B cell (primary cell): ENCODE data around the gene DMRT1. TPM values are rescaled to one million over a fixed set of nuclear protein-coding genes. Genes with fewer than 3 reads are reported as not detected.

ENCODE experiments used
- ATAC-seq: fragments of 200-7000 bp; cut with Tn5 transposase; one replicate; pipeline ENCODE4 v1.10.0; 2021; ENCODE audit warnings: low read depth, mild to moderate bottlenecking, moderate number of reproducible peaks, moderate library complexity
- CTCF ChIA-PET: fragments of 350-600 bp; sonication (Branson Sonifier 250); formaldehyde crosslinking; loops from one replicate; lab custom pipeline; 2021; ENCODE audit warnings: antibody characterized with exemption, inconsistent platforms; lab: Charles Lee
- POLR2A ChIA-PET: fragments of 350-600 bp; sonication (Branson Sonifier 250); formaldehyde crosslinking; loops from one replicate; lab custom pipeline; 2021; ENCODE audit warnings: antibody characterized with exemption; lab: Charles Lee
- DNase-seq: peaks from one replicate; pipeline ENCODE4 v3.0.0; 2013
- H2AFZ ChIP-seq: 2 replicates; pipeline ENCODE4 v1.6.1; 2012; ENCODE audit warnings: mild to moderate bottlenecking, low read depth, low read length; ENCODE audit not compliant: insufficient read depth, poor library complexity, severe bottlenecking
- H3K27ac ChIP-seq, 2 donors: 1 replicate in 1 of 2; 2 replicates in 1 of 2; pipeline ENCODE4 v1.5.1; 2012 to 2013; ENCODE audit warnings: low read length in 2 of 2, mild to moderate bottlenecking in 2 of 2, moderate library complexity in 1 of 2
- H3K27me3 ChIP-seq, 4 experiments: fragments of 200-600 bp in 1 of 4; sonication (generic) in 1 of 4; replicated peaks in 1 of 4; 1 replicate in 2 of 4; 2 replicates in 2 of 4; pipeline versions ENCODE4 v1.6.1 to v1.7.0; 2013 to 2016; ENCODE audit warnings: low read length in 3 of 4, mild to moderate bottlenecking in 2 of 4, mixed read lengths in 1 of 4, moderate library complexity in 1 of 4; ENCODE audit not compliant: insufficient read depth in 4 of 4, control insufficient read depth in 3 of 4; ENCODE audit errors: control extremely low read depth in 1 of 4
- H3K36me3 ChIP-seq, 2 experiments: replicated peaks in 1 of 2; 1 replicate in 1 of 2; 2 replicates in 1 of 2; pipeline versions ENCODE4 v1.6.1 to v1.7.1; 2013; ENCODE audit warnings: low read length in 1 of 2; ENCODE audit not compliant: insufficient read depth in 2 of 2, control insufficient read depth in 1 of 2; ENCODE audit errors: control extremely low read depth in 1 of 2, extremely low read depth in 1 of 2
- H3K4me1 ChIP-seq, 2 donors: fragments of 200-600 bp in 1 of 2; sonication (generic) in 1 of 2; 1 replicate in 1 of 2; 2 replicates in 1 of 2; pipeline versions ENCODE4 v1.5.1 to v1.6.1; 2013 to 2017; ENCODE audit warnings: low read length in 2 of 2; ENCODE audit not compliant: control insufficient read depth in 2 of 2, insufficient read depth in 2 of 2
- H3K4me2 ChIP-seq: replicated peaks from 2 replicates; pipeline ENCODE3; 2012; ENCODE audit warnings: mild to moderate bottlenecking, low read depth, low read length; ENCODE audit not compliant: poor library complexity, severe bottlenecking
- H3K4me3 ChIP-seq, 5 experiments: fragments of 200-600 bp in 1 of 5; sonication (generic) in 1 of 5; 1 replicate in 3 of 5; 2 replicates in 2 of 5; pipeline versions ENCODE4 v1.5.1 to v1.7.0; 2011 to 2016; ENCODE audit warnings: low read length in 4 of 5, mild to moderate bottlenecking in 4 of 5, low read depth in 2 of 5, control low read depth in 1 of 5, moderate library complexity in 1 of 5; ENCODE audit not compliant: insufficient read depth in 1 of 5; ENCODE audit errors: control extremely low read depth in 1 of 5, extremely low read depth in 1 of 5
- H3K79me2 ChIP-seq: fragments of 200-600 bp; sonication (generic); one replicate; pipeline ENCODE4 v1.6.0; 2016; ENCODE audit warnings: low read length; ENCODE audit not compliant: control insufficient read depth, insufficient read depth
- H3K9ac ChIP-seq: fragments of 200-600 bp; sonication (generic); 2 replicates; pipeline ENCODE4 v1.6.1; 2017; ENCODE audit warnings: mild to moderate bottlenecking, low read length, moderate library complexity
- H3K9me3 ChIP-seq, 3 donors: one replicate each; pipeline versions ENCODE4 v1.6.1 to v1.7.1; 2013; ENCODE audit warnings: low read length in 2 of 3; ENCODE audit not compliant: control insufficient read depth in 2 of 3, insufficient read depth in 1 of 3; ENCODE audit errors: control extremely low read depth in 1 of 3
- H4K20me1 ChIP-seq: 2 replicates; pipeline ENCODE4 v1.6.0; 2012; ENCODE audit warnings: mild to moderate bottlenecking, low read length; ENCODE audit not compliant: insufficient read depth, control insufficient read depth, poor library complexity, severe bottlenecking
- H3K27ac Mint-ChIP-seq: one replicate; pipeline ENCODE4 v1.8.0; 2021; ENCODE audit warnings: mixed read lengths
- H3K27me3 Mint-ChIP-seq: one replicate; pipeline ENCODE4 v1.8.0; 2021; ENCODE audit warnings: mixed read lengths
- H3K4me1 Mint-ChIP-seq: one replicate; pipeline ENCODE4 v1.8.0; 2021; ENCODE audit warnings: mixed read lengths
- H3K4me3 Mint-ChIP-seq: one replicate; pipeline ENCODE4 v1.8.0; 2021; ENCODE audit warnings: mixed read lengths
- H3K9me3 Mint-ChIP-seq: one replicate; pipeline ENCODE4 v1.8.0; 2022; ENCODE audit warnings: mixed read lengths; ENCODE audit not compliant: insufficient read depth
- EZH2 ChIP-seq: IDR thresholded peaks from 2 replicates; pipeline ENCODE4 v1.6.1; 2012; ENCODE audit warnings: borderline replicate concordance, low read depth, mild to moderate bottlenecking, moderate library complexity, low read length; ENCODE audit not compliant: insufficient read depth, poor library complexity, severe bottlenecking
- WGBS: methylation state at CpG from one replicate; pipeline ENCODE4 v1.1.5; 2013; ENCODE audit warnings: missing lambda C conversion rate; ENCODE audit not compliant: insufficient coverage; 5-methylcytosine and 5-hydroxymethylcytosine counted together
- intact Hi-C: fragments of 100-400 bp; cut with micrococcal nuclease; formaldehyde crosslinking; loops from one replicate; pipeline ENCODE4 v1.10.0; 2022
- polyA plus RNA-seq: library from polyadenylated mRNA; depleted of rRNA; stranded (reverse); fragments of >200 nt; gene quantifications from 2 replicates; pipeline ENCODE4 v1.2.3, GENCODE V29; 2012
- total RNA-seq, 2 donors: library from RNA; stranded (reverse); fragments of 120-200 nt in 1 of 2; gene quantifications; 1 replicate in 1 of 2; 2 replicates in 1 of 2; pipeline versions ENCODE4 v1.2.3 to v1.2.4, GENCODE V29; 2013 to 2022
- TF ChIP-seq, protein P1 (sequence below): fragments of 200-600 bp; IDR thresholded peaks from one replicate; pipeline ENCODE4 v1.8.0; 2022; ENCODE audit warnings: antibody characterized with exemption, mild to moderate bottlenecking

The DMRT1 gene
- total and polyA plus RNA-seq, 2 donors (not counting 1 experiment from before 2014, with no cell fraction given) = not detected

DNA sequence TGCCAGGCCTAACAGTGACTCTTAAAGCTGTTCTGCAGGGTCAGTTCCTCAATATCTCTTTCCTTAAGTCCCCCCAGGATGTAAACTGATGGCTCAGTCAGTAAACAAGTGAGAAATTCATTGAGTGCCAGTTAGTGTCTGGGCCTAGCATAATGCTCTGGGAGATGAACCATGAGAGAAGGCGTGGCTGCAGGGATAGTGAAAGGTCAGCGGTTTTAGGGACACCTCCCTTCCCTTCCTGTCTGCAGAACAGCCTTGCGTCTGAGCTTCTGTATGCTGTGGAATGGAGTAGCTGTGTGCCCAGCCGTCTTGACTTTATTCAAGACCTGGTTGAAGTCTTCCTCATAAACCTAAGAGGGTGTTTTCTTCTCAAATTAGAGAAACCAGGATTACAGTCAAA is 88.2 kb downstream of the DMRT1 start:
- no peak overlapping the region for H2AFZ ChIP-seq
- Mint-ChIP-seq H3K4me1 (no peaks in the 10 kb centered on the region), H3K9me3 (no peaks in the 10 kb centered on the region), H3K4me3 (no peak overlapping the region), H3K27me3 (peaks cover 26% of the 10 kb centered on the region), H3K27ac (no peak overlapping the region)
- H3K9me3 ChIP-seq = no peaks in the 10 kb centered on the region
- H3K4me2 ChIP-seq = no peak overlapping the region
- no peak overlapping the region for H3K27ac ChIP-seq
- intact Hi-C loops = no loop called here
- ATAC-seq = no peak
- ChIA-PET CTCF (no interaction called here), POLR2A (no interaction called here)
- no peak overlapping the region for H3K4me3 ChIP-seq
- H4K20me1 ChIP-seq = no peaks in the 10 kb centered on the region
- no peaks in the 10 kb centered on the region for H3K36me3 ChIP-seq
- H3K9ac ChIP-seq = no peak overlapping the region
- no peaks in the 10 kb centered on the region for H3K4me1 ChIP-seq
- WGBS = no CpG with 5 or more reads among the region's 4 CpGs
- H3K79me2 ChIP-seq = no peaks in the 10 kb centered on the region
- peaks cover 0 to 6% (median 2%) of the 10 kb centered on the region in 4 experiments for H3K27me3 ChIP-seq
- DNase-seq = no peak
- TF ChIP-seq, protein P1, sequence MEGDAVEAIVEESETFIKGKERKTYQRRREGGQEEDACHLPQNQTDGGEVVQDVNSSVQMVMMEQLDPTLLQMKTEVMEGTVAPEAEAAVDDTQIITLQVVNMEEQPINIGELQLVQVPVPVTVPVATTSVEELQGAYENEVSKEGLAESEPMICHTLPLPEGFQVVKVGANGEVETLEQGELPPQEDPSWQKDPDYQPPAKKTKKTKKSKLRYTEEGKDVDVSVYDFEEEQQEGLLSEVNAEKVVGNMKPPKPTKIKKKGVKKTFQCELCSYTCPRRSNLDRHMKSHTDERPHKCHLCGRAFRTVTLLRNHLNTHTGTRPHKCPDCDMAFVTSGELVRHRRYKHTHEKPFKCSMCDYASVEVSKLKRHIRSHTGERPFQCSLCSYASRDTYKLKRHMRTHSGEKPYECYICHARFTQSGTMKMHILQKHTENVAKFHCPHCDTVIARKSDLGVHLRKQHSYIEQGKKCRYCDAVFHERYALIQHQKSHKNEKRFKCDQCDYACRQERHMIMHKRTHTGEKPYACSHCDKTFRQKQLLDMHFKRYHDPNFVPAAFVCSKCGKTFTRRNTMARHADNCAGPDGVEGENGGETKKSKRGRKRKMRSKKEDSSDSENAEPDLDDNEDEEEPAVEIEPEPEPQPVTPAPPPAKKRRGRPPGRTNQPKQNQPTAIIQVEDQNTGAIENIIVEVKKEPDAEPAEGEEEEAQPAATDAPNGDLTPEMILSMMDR = no peak
- TF ChIP-seq EZH2 = no peak

DNA sequence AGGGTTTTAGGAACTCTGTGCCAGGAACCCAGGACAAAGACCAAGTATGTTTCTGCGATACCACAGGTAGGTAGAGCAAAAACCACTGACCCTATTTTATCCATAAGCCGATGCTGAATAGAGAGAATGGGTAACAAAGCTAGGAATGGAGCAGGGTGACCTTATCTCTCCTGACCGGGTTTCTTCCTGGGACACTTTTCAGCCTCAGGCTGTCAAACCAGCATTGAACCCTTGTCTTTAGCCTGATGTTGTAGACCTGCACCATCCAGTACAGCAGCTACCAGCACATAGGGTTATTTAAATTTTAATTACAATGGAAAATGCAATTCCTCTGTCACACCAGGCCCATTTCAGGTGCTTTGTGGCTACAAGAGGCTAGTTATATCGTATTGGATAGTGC is 91.9 kb downstream of the DMRT1 start:
- no peak for DNase-seq
- H3K79me2 ChIP-seq = no peaks in the 10 kb centered on the region
- intact Hi-C loops = no loop called here
- no peak for TF ChIP-seq EZH2
- TF ChIP-seq, protein P1 = no peak
- CTCF ChIA-PET = interaction anchor here (1.5 kb wide), 1 partner anchor 8 kb away, joined by 3 read pairs; no protein-coding TSS in a partner anchor
- peaks cover 0 to 2% (median 0%) of the 10 kb centered on the region in 3 donors for H3K9me3 ChIP-seq
- H3K27ac ChIP-seq = no peak overlapping the region
- no peaks in the 10 kb centered on the region for H4K20me1 ChIP-seq
- POLR2A ChIA-PET = no interaction called here
- no peaks in the 10 kb centered on the region for H3K36me3 ChIP-seq
- peaks cover 35% of the 10 kb centered on the region for H3K27me3 Mint-ChIP-seq
- H3K27me3 ChIP-seq = peaks cover 0 to 10% (median 5%) of the 10 kb centered on the region in 4 experiments
- H3K9me3 Mint-ChIP-seq = no peaks in the 10 kb centered on the region
- H3K4me2 ChIP-seq = no peak overlapping the region
- no peak overlapping the region for H3K4me3 ChIP-seq
- no peak overlapping the region for H2AFZ ChIP-seq
- no peak overlapping the region for H3K9ac ChIP-seq
- no peak overlapping the region for H3K4me3 Mint-ChIP-seq
- no CpG with 5 or more reads among the region's 4 CpGs for WGBS
- no peaks in the 10 kb centered on the region for H3K4me1 Mint-ChIP-seq
- ATAC-seq = no peak
- H3K4me1 ChIP-seq = no peaks in the 10 kb centered on the region
- no peak overlapping the region for H3K27ac Mint-ChIP-seq
